ENCODE data around the gene LAMB4. TPM values are rescaled to one million over a fixed set of nuclear protein-coding genes. Genes with fewer than 3 reads are reported as not detected.

LAMB4 gene
- polyA plus RNA-seq, 2 of the 4 experiments (the other 2 are of a cell fraction) = 0.13 to 0.19 TPM

- FAIRE-seq (no peak), DNase-seq (ENCODE audit: low read depth in 1 of 2, low spot score in 1 of 2) (no peak), ATAC-seq (no peak)
- no peaks in the 10 kb centered on the region for H3K9me3 ChIP-seq
- no peak overlapping the region for H3K27ac ChIP-seq
- POLR2A ChIA-PET = no interaction called here
- H3K4me3 ChIP-seq = no peak overlapping the region
- no peak for TF ChIP-seq ELK1 (IDR thresholded peaks at IDR 0.05; ENCODE audit: low read depth, low read length)
- no peak for TF ChIP-seq BCL3 (IDR thresholded peaks at IDR 0.05)
- TF ChIP-seq PBX3 (IDR thresholded peaks at IDR 0.05) = no peak
- TF ChIP-seq MAZ (IDR thresholded peaks at IDR 0.05; ENCODE audit: borderline replicate concordance, low read depth, low read length) = no peak
- TF ChIP-seq CHD4 (IDR thresholded peaks at IDR 0.05; ENCODE audit: borderline replicate concordance) = no peak
- TF ChIP-seq HES2 (IDR thresholded peaks at IDR 0.05) = no peak
- TF ChIP-seq SREBF2 (IDR thresholded peaks at IDR 0.05) = no peak
- TF ChIP-seq HEYL (CRISPR knock-in tag; IDR thresholded peaks at IDR 0.05) = no peak
- no peak for TF ChIP-seq JUN (IDR thresholded peaks at IDR 0.05)
- TF ChIP-seq FOSL2 (IDR thresholded peaks at IDR 0.05) = no peak
- TF ChIP-seq FOSL2 (CRISPR knock-in tag; IDR thresholded peaks at IDR 0.05) = no peak
- TF ChIP-seq SMC3 (IDR thresholded peaks at IDR 0.05) = no peak
- no peak for TF ChIP-seq CEBPB (IDR thresholded peaks at IDR 0.05)
- TF ChIP-seq HDAC2 (IDR thresholded peaks at IDR 0.05) = no peak
- no peak for TF ChIP-seq FOSB (CRISPR knock-in tag; IDR thresholded peaks at IDR 0.05)
- TF ChIP-seq CBX8 (IDR thresholded peaks at IDR 0.05) = no peak
- no peak for TF ChIP-seq TP53 (CRISPR knock-in tag; IDR thresholded peaks at IDR 0.05)
- no peak for TF ChIP-seq JUNB (IDR thresholded peaks at IDR 0.05)
- TF ChIP-seq BHLHE40 (IDR thresholded peaks at IDR 0.05; ENCODE audit: low read depth, low read length) = no peak
- no peaks in the 10 kb centered on the region for H3K4me1 ChIP-seq
- WGBS (ENCODE audit: missing lambda C conversion rate) = 81% methylated on average over 5 of the region's 5 CpGs
- H3K4me2 ChIP-seq = no peak overlapping the region
- CTCF ChIA-PET = interaction anchor here (1.3 kb wide), 1 partner anchor 35 kb away, joined by 3 read pairs; no protein-coding TSS in a partner anchor
These were observed 67.7 kb downstream of the LAMB4 start for GRCh38 chr7:108062250-108063014.

- no peak for DNase-seq (ENCODE audit: low read depth in 1 of 2, low spot score in 1 of 2)
- ATAC-seq = no peak
- ChIA-PET POLR2A (interaction anchor here (0.6 kb wide), 1 partner anchor 68 kb away, joined by 5 read pairs; no protein-coding TSS in a partner anchor), CTCF (interaction anchor here (0.9 to 1.4 kb wide), 2 partner anchors 8 to 18 kb away, joined by 3 to 6 read pairs; no protein-coding TSS in a partner anchor)
- Histone ChIP-seq H3K4me1 (peaks cover 5% of the 10 kb centered on the region; the same call in 2 of the 3 replicates), H3K9me3 (no peaks in the 10 kb centered on the region), H3K27ac (no peak overlapping the region), H3K4me2 (no peak overlapping the region), H3K4me3 (no peak overlapping the region)
- WGBS (ENCODE audit: missing lambda C conversion rate) = 89% methylated on average over 6 of the region's 6 CpGs
- TF ChIP-seq RNF2 (IDR thresholded peaks at IDR 0.05; ENCODE audit: borderline replicate concordance, low read depth) = no peak
- no peak for TF ChIP-seq HDAC2 (IDR thresholded peaks at IDR 0.05)
- no peak for TF ChIP-seq HOXA7 (CRISPR knock-in tag; IDR thresholded peaks at IDR 0.05)
- TF ChIP-seq TFCP2L1 (CRISPR knock-in tag; IDR thresholded peaks at IDR 0.05) = no peak
- no peak for TF ChIP-seq ZC3H11A (IDR thresholded peaks at IDR 0.05)
- TF ChIP-seq ZNF302 (CRISPR knock-in tag; IDR thresholded peaks at IDR 0.05) = no peak
- no peak for TF ChIP-seq HES2 (IDR thresholded peaks at IDR 0.05)
- TF ChIP-seq POLR2AphosphoS2 (conservative IDR thresholded peaks at IDR 0.05; ENCODE audit: low read length) = no peak
- TF ChIP-seq CBX2 (IDR thresholded peaks at IDR 0.05; ENCODE audit: borderline replicate concordance, low read depth) = no peak
- TF ChIP-seq BHLHE40 (IDR thresholded peaks at IDR 0.05; ENCODE audit: low read depth, low read length) = no peak
- no peak for TF ChIP-seq RCOR1 (IDR thresholded peaks at IDR 0.05; ENCODE audit: low read depth, low read length)
- no peak for TF ChIP-seq MYC (IDR thresholded peaks at IDR 0.05; ENCODE audit: borderline replicate concordance, low read length)
- FAIRE-seq = no peak
These were observed 70.6 kb downstream of the LAMB4 start for GRCh38 chr7:108059526-108059925.

All from A549 (cell line).